HG03280 (cell line): ENCODE measurements around the gene DHX57.
"Not testable (repeated sequence)": the region's sequence is repeated elsewhere in the genome, so short reads cannot be mapped to it uniquely, and the experiment has no call there.

ENCODE experiments used
- ATAC-seq: cut with Tn5 transposase; IDR thresholded peaks from one replicate; pipeline ENCODE4 v1.9.1; 2021; ENCODE audit warnings: mild to moderate bottlenecking, moderate library complexity; ENCODE audit not compliant: unreplicated experiment

The DHX57 gene

GRCh38 chr2:38806015-38806732 lies 69.6 kb downstream of the DHX57 start:
- no peak for ATAC-seq

- ATAC-seq: no peak
Measured at GRCh38 chr2:38797953-38798352, 77.8 kb downstream of the DHX57 start.

DNA sequence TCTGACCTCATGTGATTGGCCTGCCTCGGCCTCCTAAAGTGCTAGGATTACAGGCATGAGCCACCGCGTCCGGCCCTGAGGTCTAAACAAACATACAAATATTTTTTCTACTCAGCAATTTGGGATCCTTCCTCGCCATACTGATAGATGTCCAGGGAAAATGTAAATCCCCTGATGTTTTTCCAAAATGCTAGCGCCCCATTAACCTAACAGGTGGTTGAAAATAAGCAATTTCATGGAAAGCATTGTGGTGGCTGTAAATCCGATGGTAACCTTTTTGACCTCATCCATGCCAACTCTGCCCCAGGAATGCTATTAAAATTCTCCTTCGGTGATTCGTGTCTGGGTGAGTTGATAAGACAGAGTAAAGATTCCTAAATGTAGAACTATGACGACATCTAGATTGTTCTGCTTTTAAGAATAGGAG lies 78.5 kb downstream of the DHX57 start:
- no peak for ATAC-seq

DNA sequence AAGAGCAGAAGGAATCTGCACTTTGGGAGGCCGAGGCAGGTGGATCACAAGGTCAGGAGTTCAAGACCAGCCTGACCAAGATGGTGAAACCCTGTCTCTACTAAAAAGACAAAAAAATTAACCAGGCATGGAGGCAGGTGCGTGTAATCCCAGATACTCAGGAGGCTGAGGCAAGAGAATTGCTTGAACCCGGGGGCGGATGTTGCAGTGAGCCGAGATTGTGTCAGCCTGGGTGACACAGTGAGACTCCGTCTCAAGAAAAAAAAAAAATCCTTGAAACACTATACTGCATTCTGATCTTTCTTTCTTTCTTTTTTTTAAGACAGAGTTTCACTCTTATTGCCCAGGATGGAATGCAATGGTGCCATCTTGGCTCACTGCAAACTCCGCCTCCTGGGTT lies 80.7 kb downstream of the DHX57 start:
- not testable (repeated sequence) for ATAC-seq

DNA sequence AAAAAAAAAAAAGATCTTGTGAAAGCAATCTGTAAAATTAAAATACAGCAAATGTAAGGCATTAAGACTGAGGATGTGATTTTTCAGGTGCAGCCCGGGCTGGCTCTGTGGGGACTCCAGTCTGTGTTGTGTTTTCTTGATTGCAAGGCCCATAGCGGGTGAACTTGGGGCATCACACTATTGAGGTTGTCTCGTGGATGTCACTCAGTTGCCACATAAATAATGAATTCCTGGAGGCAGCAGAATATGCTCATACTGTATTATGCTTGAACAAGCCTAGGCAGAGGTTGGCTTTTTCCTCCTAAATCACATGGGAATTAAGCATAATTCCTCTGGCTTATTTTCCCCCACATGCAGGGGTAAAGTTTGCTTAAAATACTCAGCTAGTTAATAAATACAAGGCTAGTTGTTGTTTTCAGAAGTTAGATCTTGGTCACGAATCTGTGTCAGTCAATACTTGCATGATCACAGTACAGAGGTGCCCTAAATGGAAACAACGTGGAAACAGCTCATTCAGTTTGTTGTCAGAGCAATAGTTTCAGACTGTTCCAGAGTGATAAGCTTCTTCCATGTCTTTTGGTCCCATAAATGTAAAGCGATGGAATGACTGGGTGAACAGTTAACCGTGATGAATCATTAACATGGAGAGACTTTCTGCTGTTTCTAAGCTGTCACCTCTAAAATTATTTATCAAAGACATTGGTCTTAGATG lies 81.3 kb downstream of the DHX57 start:
- ATAC-seq: no peak

DNA sequence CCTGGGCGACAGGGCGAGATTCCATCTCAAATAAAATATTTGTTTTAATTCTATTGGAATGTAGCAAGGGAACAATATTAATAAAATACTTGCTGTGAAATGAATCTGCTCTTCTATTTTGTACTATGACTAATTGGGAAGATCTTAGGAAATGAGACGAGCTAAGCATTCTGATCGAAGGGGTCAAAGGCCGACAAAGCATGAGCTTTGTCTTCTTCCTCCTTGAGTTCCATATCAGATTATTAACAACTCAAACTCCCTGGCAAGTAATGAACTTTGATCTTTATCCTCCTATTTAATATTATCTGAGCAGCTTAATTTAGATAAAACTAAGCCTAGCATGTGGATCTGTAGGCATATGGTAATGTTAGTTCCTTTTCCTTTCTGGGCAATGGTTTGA lies 82.2 kb downstream of the DHX57 start:
- ATAC-seq: no peak

- ATAC-seq: no peak
Measured at GRCh38 chr2:38792751-38793150, 83.0 kb downstream of the DHX57 start.

GRCh38 chr2:38792321-38792720 lies 83.4 kb downstream of the DHX57 start:
- not testable (repeated sequence) for ATAC-seq

DNA sequence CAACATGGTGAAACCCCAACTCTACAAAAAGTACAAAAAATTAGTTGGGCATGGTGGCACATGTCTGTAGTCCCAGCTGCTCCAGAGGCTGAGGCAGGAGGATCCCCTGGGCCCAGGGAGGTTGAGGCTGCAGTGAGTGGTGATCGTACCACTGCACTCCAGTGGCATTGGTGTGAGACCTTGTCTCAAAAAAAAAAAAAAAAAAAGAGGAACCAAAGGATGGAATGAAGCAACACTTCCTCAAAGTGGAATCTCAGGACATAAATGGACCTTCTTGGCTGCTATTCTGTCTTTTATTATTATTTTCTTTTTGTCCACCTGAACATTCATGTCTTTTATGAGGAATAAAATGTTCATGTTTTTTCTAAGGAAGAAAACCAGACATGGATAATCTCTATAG lies 84.0 kb downstream of the DHX57 start:
- no peak for ATAC-seq

GRCh38 chr2:38789691-38790090 lies 86.0 kb downstream of the DHX57 start:
- ATAC-seq: no peak

- ATAC-seq: no peak
Measured at GRCh38 chr2:38788306-38788705, 87.4 kb downstream of the DHX57 start.

GRCh38 chr2:38783586-38783985 lies 92.1 kb downstream of the DHX57 start:
- ATAC-seq: no peak

DNA sequence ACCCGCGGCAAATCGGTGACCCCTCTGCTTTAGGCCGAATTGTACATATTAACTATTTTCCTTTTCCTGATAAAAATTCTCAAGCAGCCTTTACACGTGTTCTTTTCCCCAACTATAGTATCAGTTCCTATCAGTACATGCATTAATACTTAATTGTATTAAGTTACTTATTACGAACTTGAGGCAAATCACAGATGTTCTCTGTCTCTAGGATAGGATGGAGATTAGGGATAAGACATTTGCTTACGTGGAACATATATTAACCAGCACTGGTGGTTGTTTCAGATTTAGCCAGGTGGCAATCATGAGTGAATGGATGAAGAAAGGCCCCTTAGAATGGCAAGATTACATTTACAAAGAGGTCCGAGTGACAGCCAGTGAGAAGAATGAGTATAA lies 97.0 kb downstream of the DHX57 start:
- no peak for ATAC-seq

- no peak for ATAC-seq
Measured at GRCh38 chr2:38776531-38776930, 99.2 kb downstream of the DHX57 start.

DNA sequence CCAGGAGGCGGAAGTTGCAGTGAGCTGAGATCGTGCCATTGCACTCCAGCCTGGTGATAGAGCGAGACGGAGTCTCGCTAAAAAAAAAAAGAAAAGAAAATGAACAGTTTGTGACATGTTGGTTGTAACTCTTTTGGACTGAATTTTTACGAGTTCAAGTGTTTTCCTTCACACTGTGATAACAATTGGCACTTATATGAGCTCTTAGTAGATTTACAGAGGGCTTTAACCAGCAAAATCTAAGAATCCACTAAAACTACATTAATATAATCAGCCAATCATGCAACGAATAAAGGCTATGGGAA lies 99.9 kb downstream of the DHX57 start:
- ATAC-seq: no peak

- ATAC-seq: no peak
Measured at GRCh38 chr2:38775097-38775920, 100.4 kb downstream of the DHX57 start.

GRCh38 chr2:38771632-38772031 lies 104.1 kb downstream of the DHX57 start:
- ATAC-seq: no peak

- no peak for ATAC-seq
Measured at GRCh38 chr2:38765551-38765950, 110.2 kb downstream of the DHX57 start.

- no peak for ATAC-seq
Measured at GRCh38 chr2:38765149-38765548, 110.6 kb downstream of the DHX57 start.

DNA sequence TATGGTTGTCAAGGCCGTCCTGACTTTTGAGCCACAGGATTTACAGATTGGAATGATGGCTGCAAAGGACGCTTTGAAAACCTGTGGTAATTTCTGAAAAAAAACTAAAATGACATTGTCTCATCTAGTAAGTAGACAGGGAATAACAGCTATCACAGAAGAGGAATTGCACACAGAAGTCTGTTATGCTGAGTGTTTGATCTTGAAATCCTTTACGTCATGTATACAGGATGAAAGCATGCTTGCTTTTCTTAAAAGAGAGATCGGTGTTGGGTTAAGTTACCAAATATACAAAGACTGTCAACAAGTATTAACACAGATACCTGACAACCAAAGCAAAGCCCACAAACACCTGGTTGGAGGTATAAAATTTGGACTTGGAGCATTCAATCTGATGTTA lies 112.0 kb downstream of the DHX57 start:
- ATAC-seq: no peak

DNA sequence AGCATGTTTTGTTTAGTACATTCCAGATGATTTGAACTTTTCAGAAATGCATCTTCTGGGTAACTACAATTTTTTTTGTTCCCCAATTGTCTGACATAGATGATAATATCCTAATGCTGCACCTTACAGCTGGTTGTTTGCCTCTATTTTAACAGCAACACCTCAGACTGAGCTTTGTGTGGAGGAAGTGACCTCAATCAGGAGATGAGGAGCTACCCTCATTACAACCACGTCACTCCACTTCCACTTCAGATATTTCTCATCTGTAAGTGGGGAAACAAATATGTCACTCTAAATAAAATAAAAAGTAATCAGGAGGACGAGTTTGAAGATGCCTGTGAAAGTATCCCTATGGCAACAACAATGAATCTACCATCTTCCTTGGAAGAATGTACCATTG lies 112.5 kb downstream of the DHX57 start:
- no peak for ATAC-seq

GRCh38 chr2:38755891-38756290 lies 119.8 kb downstream of the DHX57 start:
- ATAC-seq: not testable (repeated sequence)
